ENCODE data around the gene KDM7A.

KDM7A gene

DNA sequence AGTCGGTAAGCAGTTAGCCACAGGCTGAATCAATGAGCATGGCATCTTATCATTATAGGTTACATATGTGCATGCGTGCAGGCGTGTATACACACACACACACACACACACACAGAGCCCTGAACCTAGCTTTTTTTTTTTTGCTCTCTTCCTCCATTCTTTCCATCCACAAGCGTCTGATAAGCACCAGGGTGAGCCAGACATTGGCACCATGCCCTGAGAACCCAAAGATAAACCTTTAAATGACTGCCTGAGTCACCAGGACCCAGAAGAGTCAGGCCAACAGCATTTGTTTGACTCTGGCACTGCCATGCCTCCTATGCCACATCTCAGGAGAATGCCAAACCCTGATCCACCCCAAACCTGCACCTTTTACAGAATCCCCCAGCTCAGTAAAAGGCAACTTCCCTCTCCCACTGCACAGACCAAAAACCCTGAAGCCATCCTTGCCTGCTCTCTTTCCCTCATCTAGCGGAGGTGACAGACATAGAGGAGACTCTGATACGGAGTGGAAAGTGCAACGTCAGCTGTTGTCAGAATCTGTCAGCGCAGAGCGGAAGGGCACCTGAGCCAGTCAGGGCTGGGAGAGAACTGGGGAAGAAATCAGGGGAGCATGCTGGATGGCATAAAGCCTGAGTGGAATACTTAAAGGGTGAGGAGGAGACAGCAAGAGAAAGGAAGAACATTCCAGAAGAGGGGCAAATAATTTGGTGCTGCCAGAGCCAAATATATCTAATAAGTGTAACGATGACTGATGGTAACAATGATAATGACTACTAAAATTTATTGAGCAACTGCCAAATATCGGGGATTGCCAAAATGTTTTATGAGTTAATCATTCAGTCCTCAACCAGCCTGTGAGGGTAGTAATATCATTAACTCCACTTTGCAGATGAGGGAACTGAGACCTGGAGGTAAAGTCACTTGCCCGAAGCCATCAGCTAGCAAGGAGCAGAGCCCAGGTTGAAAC lies 117.2 kb downstream of the KDM7A start:
- H3K9me3 ChIP-seq = no peaks in the 10 kb centered on the region
- H3K36me3 ChIP-seq (replicated peaks) = no peaks in the 10 kb centered on the region
- H3K4me3 ChIP-seq = no peak overlapping the region
- no peaks in the 10 kb centered on the region for H3K4me1 ChIP-seq
- H3K27me3 ChIP-seq (ENCODE audit: low read depth) = no peaks in the 10 kb centered on the region
- no peak for DNase-seq (ENCODE audit: low spot score in 2 of 2)
- in situ Hi-C loops (cut with MboI; ENCODE audit: low sequenced_read_pairs) = no loop called here

DNA sequence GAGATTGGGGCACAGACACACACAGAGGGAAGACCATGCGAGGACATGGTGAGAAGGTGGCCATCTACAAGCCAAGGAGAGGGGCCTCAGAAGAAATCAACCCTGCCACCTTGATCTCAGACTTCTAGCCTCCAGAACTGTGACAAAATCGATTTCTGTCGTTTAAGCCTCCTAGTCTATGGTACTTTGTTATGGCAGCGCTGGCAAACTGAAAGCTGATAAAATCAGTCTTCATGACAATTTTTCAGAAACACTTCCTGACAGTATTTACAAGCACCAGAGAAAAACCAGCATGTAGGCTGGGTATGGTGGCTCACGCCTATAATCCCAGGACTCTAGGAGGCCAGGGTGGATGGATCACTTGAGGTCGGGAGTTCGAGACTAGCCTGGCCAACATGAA lies 118.3 kb downstream of the KDM7A start:
- Histone ChIP-seq H3K4me1 (no peaks in the 10 kb centered on the region), H3K4me3 (no peak overlapping the region), H3K36me3 (replicated peaks) (no peaks in the 10 kb centered on the region), H3K27me3 (ENCODE audit: low read depth) (no peaks in the 10 kb centered on the region), H3K9me3 (no peaks in the 10 kb centered on the region)
- in situ Hi-C loops (cut with MboI; ENCODE audit: low sequenced_read_pairs) = no loop called here
- DNase-seq (ENCODE audit: low spot score in 2 of 2) = no peak

DNA sequence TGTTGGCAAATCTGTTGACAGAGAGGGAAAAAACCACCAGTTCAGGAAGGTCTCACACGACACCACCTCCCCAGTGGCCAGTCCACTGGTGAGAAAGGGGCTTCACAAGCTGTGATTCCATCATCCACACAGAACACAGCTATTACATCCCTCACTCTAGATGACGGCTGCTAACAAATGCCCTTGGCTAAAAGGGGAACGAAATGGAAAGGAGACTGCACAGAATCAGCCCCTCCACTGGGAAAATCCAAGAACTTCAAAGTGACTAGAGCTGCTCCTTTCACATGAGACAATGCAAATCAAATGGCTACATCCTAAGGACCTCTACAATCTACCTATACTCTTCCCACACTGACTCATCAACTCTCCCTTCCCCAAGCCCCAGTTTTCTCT lies 119.6 kb downstream of the KDM7A start:
- Histone ChIP-seq H3K4me3 (no peak overlapping the region), H3K9me3 (no peaks in the 10 kb centered on the region), H3K4me1 (no peaks in the 10 kb centered on the region), H3K36me3 (replicated peaks) (no peaks in the 10 kb centered on the region), H3K27me3 (ENCODE audit: low read depth) (no peaks in the 10 kb centered on the region)
- DNase-seq (ENCODE audit: low spot score in 2 of 2) = no peak
- in situ Hi-C loops (cut with MboI; ENCODE audit: low sequenced_read_pairs) = no loop called here

DNA sequence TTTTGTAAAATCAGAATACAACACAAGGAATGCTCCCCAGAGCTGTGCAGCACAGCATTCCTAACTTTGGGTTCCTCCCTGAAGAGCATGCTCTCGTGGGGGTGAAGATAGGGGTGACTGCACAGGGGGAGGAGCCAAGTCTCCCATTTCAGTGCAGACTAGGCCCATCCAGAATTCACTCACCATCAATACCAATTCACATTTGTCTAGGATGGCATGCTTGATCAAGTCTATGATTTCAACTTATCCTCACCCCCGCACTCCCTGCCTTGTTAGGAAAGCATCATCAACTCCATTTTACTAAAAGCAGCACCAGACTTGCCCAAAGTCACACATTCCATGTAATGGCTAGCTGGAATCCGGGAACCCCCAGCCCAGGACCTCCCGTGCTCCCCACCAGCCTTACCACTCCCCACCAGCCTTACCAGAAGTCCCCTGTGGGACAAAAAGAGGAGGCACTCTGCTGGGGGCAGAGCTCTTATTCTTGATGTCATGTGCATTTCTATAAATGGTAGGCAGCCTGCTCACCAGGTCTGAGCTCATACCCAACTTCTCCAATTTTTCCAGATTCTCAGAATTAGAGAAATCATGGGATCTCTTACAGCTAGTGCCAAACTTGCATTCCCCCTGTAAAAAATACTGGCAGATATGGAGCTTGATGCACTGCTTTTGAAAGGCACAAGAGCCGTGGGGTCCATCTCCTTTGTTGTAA lies 120.2 kb downstream of the KDM7A start:
- Histone ChIP-seq H3K27me3 (ENCODE audit: low read depth) (no peaks in the 10 kb centered on the region), H3K36me3 (replicated peaks) (no peaks in the 10 kb centered on the region), H3K4me3 (no peak overlapping the region), H3K4me1 (no peaks in the 10 kb centered on the region), H3K9me3 (no peaks in the 10 kb centered on the region)
- in situ Hi-C loops (cut with MboI; ENCODE audit: low sequenced_read_pairs) = no loop called here
- DNase-seq (ENCODE audit: low spot score in 2 of 2) = no peak

DNA sequence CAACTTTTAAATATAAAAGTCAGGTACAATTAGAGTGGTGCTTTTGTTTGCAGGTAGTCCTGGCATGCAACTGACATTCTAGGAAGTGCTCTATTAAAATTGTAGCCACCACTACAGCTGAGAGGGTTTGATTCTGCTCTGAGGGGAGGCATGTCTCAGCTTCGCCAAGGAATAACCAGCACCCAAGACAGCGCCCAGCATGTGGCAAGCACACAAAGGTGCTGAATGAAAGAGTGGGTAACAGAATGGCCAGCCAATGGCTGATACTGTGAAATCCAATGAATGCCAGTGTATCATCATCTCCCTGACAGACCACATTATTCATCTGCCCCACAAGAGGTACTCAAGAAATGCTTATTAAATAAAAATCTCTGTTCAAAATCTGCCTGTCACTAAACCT lies 121.0 kb downstream of the KDM7A start:
- Histone ChIP-seq H3K36me3 (replicated peaks) (no peaks in the 10 kb centered on the region), H3K9me3 (no peaks in the 10 kb centered on the region), H3K4me3 (no peak overlapping the region), H3K4me1 (no peaks in the 10 kb centered on the region), H3K27me3 (ENCODE audit: low read depth) (no peaks in the 10 kb centered on the region)
- in situ Hi-C loops (cut with MboI; ENCODE audit: low sequenced_read_pairs) = no loop called here
- no peak for DNase-seq (ENCODE audit: low spot score in 2 of 2)

DNA sequence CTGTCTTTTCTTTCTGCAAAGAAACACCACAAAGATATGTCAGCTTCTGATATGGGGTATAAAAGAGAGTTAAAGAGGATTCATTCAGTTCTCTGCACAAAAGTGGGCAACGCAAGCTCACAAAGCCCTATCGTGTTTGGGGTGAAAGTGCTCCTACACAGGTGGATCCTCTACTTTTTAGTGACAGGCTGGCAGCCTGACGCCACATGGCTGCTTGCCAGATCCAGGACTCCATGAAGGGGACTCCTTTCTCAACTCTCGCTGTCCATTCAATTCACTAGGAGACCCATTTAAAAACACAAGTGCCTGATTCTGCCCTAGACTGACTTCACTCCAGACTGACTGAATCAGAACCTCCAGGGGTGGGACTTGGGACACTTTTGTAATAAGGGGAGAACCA lies 122.0 kb downstream of the KDM7A start:
- H3K36me3 ChIP-seq (replicated peaks) = no peaks in the 10 kb centered on the region
- H3K4me3 ChIP-seq = no peak overlapping the region
- DNase-seq (ENCODE audit: low spot score in 2 of 2) = no peak
- H3K27me3 ChIP-seq (ENCODE audit: low read depth) = no peaks in the 10 kb centered on the region
- no peaks in the 10 kb centered on the region for H3K4me1 ChIP-seq
- in situ Hi-C loops (cut with MboI; ENCODE audit: low sequenced_read_pairs) = no loop called here
- no peaks in the 10 kb centered on the region for H3K9me3 ChIP-seq

DNA sequence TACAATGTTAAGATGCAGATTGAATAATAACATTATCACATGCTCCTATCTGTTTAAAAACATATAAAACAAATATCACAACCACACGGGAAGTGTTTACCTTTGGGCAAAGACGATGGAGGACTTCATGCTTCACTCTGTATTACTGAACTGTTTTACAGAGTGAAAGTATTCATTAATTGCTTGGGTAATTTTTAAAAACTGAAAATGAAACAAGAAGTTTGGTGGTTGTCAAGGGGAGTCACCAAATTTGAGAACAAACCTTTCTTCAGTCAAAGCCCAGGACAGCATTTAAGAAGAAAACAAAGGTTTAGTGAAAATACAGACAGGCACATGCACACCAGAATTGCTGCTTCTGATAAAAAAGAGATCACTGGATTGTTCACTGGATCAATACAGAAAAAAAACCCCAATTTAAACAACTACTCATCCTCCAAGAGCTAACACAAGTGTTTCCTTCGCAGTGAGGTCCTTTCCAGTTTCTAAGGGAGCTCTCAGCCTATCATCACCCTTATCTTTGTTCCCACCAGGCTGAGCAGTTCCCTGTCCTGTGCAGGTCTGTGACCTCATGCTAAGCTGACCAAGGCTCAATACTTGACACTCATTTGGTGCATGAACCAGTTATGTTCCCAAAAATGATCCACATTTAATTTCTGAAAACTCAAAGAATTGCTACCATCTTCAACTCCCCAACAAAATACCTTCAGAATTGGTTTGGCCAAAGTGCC lies 122.8 kb downstream of the KDM7A start:
- Histone ChIP-seq H3K36me3 (replicated peaks) (no peaks in the 10 kb centered on the region), H3K4me3 (no peak overlapping the region), H3K27me3 (ENCODE audit: low read depth) (no peaks in the 10 kb centered on the region), H3K4me1 (no peaks in the 10 kb centered on the region), H3K9me3 (no peaks in the 10 kb centered on the region)
- no peak for DNase-seq (ENCODE audit: low spot score in 2 of 2)
- in situ Hi-C loops (cut with MboI; ENCODE audit: low sequenced_read_pairs) = no loop called here

GRCh38 chr7:140051820-140052219 lies 125.0 kb downstream of the KDM7A start:
- H3K36me3 ChIP-seq (replicated peaks) = no peaks in the 10 kb centered on the region
- H3K27me3 ChIP-seq (ENCODE audit: low read depth) = no peaks in the 10 kb centered on the region
- no peak overlapping the region for H3K4me3 ChIP-seq
- H3K9me3 ChIP-seq = no peaks in the 10 kb centered on the region
- in situ Hi-C loops (cut with MboI; ENCODE audit: low sequenced_read_pairs) = no loop called here
- DNase-seq (ENCODE audit: low spot score in 2 of 2) = no peak
- H3K4me1 ChIP-seq = no peaks in the 10 kb centered on the region

DNA sequence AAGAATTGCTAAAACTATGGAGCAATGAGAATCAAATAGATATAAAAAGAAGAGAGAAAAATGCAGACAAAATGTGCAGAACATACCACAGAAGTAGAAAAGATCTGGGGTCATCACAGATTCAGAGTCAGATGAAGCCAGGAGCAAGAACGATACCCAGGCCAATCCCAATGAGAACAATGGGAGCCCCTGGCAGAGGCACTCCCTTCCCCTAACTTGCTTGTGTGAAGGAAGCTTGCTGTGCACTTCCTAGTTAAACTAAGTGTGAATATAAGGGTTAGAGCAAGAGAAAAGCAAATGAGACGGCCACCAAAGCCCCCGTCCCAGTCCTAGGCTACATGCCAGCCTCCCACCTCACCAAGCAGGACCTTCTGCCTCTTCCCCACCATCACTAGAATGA lies 126.7 kb downstream of the KDM7A start:
- DNase-seq (ENCODE audit: low spot score in 2 of 2) = no peak
- H3K36me3 ChIP-seq (replicated peaks) = no peaks in the 10 kb centered on the region
- H3K27me3 ChIP-seq (ENCODE audit: low read depth) = no peaks in the 10 kb centered on the region
- H3K4me1 ChIP-seq = no peaks in the 10 kb centered on the region
- H3K4me3 ChIP-seq = no peak overlapping the region
- in situ Hi-C loops (cut with MboI; ENCODE audit: low sequenced_read_pairs) = no loop called here
- H3K9me3 ChIP-seq = no peaks in the 10 kb centered on the region

DNA sequence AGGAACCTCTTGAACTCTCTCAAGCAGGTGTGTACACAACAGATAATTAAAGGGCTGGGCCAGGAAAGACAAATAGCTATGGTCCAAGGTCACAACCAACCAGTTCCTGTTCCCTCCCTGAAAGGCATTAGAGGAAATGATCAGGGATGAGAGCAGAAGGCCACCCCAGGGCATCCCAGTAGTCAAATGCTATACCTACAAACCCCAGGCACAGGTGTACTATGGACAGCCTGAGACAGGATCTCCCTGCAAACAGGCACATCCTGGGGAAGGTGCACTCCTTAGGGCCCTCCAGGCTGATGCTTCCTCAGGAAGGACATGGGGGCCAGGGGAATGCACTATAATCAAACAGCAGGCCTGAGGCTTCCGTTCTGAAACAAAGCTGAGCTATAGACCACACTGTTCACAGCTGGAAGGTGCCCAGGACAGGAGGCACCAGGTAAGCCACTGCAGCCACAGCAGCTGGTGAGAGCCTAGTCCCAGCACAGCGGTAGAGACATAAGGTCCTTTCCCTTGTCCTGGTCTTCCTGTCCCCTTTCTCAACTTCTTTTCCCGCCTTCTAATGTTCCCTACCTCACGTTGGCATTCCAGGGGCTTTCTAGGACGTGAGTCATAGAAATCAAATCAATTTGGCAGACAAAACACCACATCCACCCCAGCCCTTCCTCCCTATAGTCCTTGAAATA lies 127.3 kb downstream of the KDM7A start:
- in situ Hi-C loops (cut with MboI; ENCODE audit: low sequenced_read_pairs) = no loop called here
- no peaks in the 10 kb centered on the region for H3K27me3 ChIP-seq (ENCODE audit: low read depth)
- no peaks in the 10 kb centered on the region for H3K9me3 ChIP-seq
- no peaks in the 10 kb centered on the region for H3K4me1 ChIP-seq
- DNase-seq (ENCODE audit: low spot score in 2 of 2) = no peak
- no peak overlapping the region for H3K4me3 ChIP-seq
- no peaks in the 10 kb centered on the region for H3K36me3 ChIP-seq (replicated peaks)

- Histone ChIP-seq H3K27me3 (ENCODE audit: low read depth) (no peaks in the 10 kb centered on the region), H3K36me3 (replicated peaks) (no peaks in the 10 kb centered on the region), H3K4me3 (no peak overlapping the region), H3K9me3 (no peaks in the 10 kb centered on the region), H3K4me1 (no peaks in the 10 kb centered on the region)
- in situ Hi-C loops (cut with MboI; ENCODE audit: low sequenced_read_pairs) = no loop called here
- DNase-seq (ENCODE audit: low spot score in 2 of 2) = no peak
Measured at GRCh38 chr7:140048989-140049338, 127.8 kb downstream of the KDM7A start.

DNA sequence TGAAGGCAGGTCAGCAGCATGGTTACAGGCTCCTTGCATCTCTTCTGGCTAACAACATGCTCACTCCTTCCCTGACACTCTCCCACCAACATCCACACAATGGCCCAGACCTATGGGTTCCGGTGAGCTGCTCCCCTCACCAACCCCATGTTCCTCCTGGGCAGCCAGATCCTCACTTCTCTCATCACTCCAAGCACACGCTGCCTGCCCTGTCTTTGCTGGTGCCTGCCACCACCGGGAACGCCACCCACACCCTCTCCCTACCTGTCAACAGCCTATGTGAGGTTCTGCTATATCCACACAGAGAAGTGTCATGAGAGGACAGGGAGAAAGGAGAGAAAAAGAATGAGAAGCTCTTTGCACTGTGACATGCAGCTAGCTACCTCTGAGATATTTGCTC lies 128.6 kb downstream of the KDM7A start:
- no peaks in the 10 kb centered on the region for H3K4me1 ChIP-seq
- no peaks in the 10 kb centered on the region for H3K9me3 ChIP-seq
- in situ Hi-C loops (cut with MboI; ENCODE audit: low sequenced_read_pairs) = no loop called here
- no peak overlapping the region for H3K4me3 ChIP-seq
- H3K27me3 ChIP-seq (ENCODE audit: low read depth) = no peaks in the 10 kb centered on the region
- DNase-seq (ENCODE audit: low spot score in 2 of 2) = no peak
- no peaks in the 10 kb centered on the region for H3K36me3 ChIP-seq (replicated peaks)

DNA sequence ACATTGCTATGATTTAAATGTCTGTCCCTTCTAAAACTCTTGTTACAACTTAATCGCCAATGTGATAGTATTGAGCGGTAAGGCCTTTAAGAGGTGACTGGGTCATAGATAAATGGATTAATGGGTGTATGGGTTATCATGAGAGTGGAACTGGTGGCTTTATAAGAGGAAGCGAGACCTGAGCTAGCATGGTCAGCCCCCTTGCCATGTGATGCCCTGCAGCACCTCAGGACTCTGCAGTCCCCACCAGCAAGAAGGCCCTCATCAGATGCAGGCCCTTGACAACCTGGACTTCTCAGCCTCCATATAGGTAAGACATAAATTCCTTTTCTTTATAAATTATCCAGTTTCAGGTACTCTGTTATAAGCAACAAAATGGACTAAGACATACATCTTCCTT lies 129.6 kb downstream of the KDM7A start:
- in situ Hi-C loops (cut with MboI; ENCODE audit: low sequenced_read_pairs) = no loop called here
- no peaks in the 10 kb centered on the region for H3K9me3 ChIP-seq
- H3K4me1 ChIP-seq = no peaks in the 10 kb centered on the region
- no peaks in the 10 kb centered on the region for H3K27me3 ChIP-seq (ENCODE audit: low read depth)
- DNase-seq (ENCODE audit: low spot score in 2 of 2) = no peak
- no peak overlapping the region for H3K4me3 ChIP-seq
- H3K36me3 ChIP-seq (replicated peaks) = no peaks in the 10 kb centered on the region
